GOT3 (cell line): ENCODE results near the gene RIMBP2.

Source experiments
- DNase-seq: peaks from one replicate; lab custom pipeline; 2025; ENCODE audit warnings: mixed read lengths; lab: John Stamatoyannopoulos, UW

Gene RIMBP2

GRCh38 chr12:130569521-130569920 is 146.6 kb downstream of the RIMBP2 start:
- no peak for DNase-seq

DNA sequence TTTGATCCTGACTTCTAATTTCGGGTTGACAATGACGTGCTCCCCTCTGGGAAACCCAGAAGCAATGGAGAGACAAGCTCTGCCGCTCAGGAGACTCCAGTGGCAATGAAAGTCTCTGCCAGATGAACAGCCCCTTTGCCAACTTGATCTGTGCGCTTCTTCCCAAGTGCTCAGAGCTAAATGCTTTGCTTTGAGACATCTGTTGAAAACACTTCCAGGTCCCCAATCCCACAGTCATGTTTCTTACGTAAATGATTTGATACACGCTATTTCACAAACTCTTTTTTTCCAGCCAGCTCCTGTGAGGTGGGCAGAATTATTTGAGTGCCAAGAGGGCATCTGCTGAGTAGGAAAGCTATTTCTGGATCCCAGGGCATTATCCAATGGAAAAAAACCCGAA is 147.6 kb downstream of the RIMBP2 start:
- DNase-seq: no peak

GRCh38 chr12:130568041-130568440 is 148.1 kb downstream of the RIMBP2 start:
- DNase-seq: no peak

- DNase-seq: no peak
These were observed 149.5 kb downstream of the RIMBP2 start for GRCh38 chr12:130566446-130567155.

DNA sequence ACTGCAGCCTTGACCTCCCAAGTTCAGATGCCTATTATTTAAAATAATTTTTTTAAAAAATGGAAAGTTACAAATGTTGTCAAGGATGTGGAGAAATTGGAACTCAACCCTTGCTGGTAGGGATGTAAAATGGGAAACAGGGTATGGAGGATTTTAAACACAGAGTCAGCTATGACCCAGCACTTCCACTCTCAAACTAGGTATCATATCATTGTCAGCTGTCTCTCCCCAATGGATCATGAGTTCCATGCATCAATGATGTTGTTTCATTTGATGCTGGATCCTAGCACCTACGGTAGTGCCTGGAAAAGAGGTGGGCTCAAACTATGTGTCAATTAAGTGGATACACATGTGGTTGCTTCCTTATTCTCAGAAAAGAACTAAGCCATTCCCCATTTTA is 150.9 kb downstream of the RIMBP2 start:
- DNase-seq: no peak

DNA sequence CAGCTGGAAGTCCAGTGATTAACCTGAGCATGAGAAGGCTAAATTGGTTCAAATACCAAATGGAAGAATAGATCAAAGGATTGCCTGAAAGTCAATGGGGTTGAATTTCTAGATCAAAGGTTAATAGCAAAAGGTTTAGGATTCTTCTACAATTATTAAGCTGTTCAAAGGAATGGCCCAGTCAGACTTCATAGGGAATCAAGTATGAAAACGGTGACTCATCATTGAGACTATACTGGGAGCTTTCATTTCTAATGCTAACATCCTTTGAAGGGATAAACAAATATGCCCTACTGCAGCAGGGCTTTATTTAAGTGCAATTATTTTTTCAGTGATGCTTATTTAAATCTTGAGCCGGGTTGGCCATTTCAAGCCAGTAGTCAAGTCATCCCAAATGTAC is 152.8 kb downstream of the RIMBP2 start:
- DNase-seq: no peak

DNA sequence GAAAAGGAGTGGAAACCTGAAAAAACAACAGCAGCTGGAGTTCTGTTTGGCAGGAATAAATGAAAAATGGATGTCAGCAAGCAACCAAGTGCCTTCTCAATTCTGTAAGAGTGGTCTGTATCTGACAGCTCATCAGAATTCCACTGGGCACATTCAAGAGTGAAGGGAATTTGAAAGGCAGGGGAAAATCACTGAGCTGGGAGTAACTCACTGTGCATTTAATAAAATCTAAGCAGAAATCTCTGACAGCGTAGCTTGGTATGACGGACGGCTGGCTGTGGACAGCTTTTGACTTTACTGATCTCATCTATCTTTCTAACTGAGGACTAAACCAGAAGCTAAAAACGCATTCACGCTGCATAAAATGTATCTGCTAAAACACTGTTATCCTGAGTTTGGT is 153.4 kb downstream of the RIMBP2 start:
- no peak for DNase-seq

- DNase-seq: no peak
These were observed 155.8 kb downstream of the RIMBP2 start for GRCh38 chr12:130560321-130560720.

GRCh38 chr12:130559806-130560205 is 156.3 kb downstream of the RIMBP2 start:
- DNase-seq: no peak

GRCh38 chr12:130557886-130558765 is 158.0 kb downstream of the RIMBP2 start:
- no peak for DNase-seq

DNA sequence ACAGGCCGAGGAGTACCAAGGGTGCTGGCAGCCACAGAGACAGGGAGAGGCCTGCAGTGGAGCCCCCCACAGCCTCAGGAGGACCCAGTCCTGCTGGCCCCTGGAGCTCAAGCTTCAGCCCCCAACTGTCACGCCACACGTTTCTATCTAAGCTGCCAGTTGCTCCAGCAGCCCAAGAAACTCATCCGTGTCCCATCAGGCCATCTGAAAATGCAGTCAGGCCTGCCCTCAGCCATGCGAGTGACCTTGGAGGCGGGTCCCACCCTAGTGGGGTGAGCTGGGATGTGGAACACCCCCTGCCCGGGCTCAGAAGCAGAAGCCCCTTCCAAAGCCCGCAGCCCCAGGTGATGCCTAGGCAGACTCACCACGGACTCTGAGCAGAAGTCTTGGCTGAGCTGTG is 158.9 kb downstream of the RIMBP2 start:
- DNase-seq: no peak

DNA sequence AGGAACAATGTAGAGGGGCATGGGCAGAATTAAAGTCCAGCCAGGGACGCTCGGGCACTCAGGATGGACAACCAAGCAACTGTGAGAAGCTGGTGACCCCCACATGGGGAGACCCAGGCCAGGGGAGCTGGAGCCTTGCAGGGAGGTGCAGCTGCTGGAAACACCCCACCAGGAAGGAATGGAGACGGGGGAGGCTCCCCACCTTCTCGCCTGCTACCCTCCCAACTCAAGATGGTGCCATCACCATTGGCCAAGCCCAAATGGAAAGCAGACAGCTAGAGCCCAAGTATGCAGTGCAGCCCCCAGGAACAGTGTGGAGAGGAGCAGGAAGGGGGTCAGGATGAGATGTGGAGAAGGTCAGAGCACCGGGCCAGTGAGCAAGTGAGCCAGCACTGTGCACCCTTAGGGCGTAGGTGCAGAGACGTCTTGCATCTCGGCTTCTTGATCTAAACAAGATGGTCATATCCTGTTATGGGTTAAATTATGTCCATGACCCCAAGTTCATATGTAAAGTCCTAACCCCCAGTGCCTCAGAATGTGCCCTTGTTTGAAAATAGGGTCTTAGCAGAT is 159.5 kb downstream of the RIMBP2 start:
- DNase-seq: no peak

DNA sequence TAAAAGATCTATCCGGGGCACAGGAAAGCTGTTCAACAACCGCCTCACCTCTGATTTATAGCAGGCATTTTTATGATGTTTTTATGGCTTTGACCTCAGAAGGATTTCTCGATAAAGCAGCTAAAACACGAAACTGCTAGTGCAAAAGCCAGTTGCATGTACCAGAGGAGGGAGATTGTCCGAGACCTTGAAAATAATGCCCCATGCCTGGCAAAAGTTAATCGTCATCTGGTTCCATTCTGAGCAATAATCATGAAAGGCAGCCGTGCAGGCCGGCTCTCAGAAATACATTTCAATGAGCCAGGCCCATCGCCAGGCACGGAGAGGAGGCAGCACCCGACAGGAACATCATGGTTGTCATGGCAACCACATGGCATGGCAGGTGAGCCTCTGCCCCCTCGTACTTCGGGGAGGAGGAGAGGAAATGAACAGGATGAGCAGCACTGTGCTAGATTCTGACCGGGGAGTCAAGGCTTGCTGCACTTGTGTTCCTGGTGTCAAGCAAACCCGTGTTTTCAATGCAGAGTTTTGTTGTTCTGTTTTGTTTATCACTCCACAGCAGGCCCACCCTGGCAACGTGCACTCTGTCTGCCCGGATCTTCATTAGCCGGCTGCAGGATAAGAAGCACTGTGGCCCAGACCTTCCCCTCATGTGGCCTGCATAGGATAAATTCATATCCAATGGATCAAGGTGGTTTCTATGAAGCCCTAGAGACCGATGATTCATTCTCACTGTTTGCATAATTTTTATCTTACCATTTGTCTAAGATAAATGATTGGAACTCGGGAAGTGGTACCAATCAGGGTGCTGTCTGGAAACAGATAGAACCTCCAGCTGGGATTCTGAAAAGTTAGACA is 160.2 kb downstream of the RIMBP2 start:
- DNase-seq: no peak

DNA sequence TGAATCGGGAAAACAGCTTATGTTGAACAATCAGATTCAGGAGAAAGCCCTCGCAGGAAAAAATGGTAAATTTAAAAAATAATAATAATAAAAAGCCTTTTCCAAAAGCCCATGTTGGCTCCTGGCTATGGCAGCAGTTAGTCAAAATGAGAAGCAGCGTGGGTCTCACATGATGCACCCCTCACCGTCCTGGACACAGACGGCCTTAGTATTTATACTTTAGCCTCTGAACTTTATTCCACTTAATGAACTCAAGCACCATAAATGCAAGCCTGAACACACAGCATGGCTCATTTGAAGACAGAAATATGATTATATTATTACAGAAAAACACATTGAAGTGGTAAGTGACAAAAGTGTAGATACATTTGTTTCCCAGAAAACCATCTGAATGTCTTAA is 160.9 kb downstream of the RIMBP2 start:
- no peak for DNase-seq

DNA sequence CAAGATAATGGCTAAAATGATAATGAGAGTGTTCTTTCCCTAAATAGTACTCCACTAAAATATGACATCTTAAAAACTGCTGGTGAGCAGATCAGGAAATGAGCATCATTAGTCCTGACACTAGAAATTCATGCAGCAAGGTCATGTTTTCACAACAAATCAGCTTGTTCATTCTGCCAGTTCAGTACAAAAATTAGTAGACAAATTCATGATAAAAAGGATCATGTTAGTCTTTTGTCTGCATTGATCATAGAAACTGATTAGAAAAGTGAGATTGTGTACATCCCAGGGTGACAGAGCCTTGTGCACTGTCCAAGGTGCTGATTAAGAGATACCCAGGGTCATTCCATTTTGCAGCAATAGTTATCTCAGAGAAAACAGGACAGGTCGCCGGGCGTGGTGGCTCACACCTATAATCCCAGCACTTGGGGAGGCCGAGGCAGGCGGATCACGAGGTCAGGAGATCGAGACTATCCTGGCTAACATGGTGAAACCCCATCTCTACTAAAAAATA is 163.6 kb downstream of the RIMBP2 start:
- no peak for DNase-seq

GRCh38 chr12:130549361-130549760 is 166.7 kb downstream of the RIMBP2 start:
- DNase-seq: no peak

GRCh38 chr12:130547480-130548155 is 168.5 kb downstream of the RIMBP2 start:
- DNase-seq: no peak

DNA sequence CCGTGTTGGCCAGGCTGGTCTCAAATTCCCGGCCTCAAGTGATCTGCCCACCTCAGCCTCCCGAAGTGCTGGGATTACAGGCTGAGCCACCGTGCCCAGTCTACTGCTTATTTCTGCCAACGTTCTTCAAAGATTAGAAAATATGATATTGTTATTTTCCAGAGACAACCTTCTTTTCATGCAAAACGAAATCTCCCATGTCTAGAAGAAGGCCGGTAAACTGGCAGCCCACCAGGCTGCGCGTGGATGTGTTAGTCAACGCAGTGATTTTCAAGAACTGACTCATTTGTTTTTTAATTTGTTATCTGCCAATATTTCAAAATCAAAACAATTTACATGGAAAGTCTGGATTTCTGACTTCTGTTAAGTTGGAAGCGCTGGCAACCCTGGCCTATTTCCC is 169.6 kb downstream of the RIMBP2 start:
- DNase-seq: no peak

- DNase-seq: no peak
These were observed 170.6 kb downstream of the RIMBP2 start for GRCh38 chr12:130545475-130545874.

GRCh38 chr12:130540376-130540775 is 175.7 kb downstream of the RIMBP2 start:
- no peak for DNase-seq
